Measurements from ENCODE around the gene VAMP4. TPM values are rescaled to one million over a fixed set of nuclear protein-coding genes. Genes with fewer than 3 reads are reported as not detected.

VAMP4 gene
- polyA plus RNA-seq, 1 donor from 2014 or later = 28.0 TPM

DNA sequence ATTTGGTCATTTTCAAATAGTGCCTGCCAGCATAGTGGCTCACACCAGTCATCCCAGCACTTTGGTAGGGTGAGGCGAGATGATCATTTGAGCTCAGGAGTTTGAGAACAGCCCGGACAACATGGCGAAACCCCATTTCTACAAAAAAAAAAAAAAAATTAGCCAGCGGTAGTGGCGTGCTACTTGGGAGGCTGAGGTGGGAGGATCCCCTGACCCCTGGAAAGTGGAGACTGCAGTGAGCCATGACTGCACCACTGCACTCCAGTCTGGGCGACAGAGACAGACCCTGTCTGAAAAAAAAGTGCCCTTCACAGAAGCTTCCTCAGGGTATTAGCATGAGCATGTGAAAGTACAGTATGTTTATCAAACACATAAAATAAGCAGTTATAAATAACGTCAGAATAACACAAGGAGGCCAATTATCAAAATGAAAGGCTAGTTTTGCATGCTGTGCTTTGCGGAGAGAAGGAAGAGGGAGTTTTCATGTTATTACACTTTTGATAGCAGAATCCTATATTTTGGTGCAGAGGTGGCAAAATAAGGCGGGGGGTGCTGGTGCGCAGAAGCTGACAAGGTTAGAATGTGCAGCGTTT lies 38.8 kb upstream of the VAMP4 start:
- Histone ChIP-seq H4K20me1 (ENCODE audit: insufficient read depth) (no peaks in the 10 kb centered on the region), H2AFZ (ENCODE audit: low read depth, low read length) (peak overlapping the region; percentile 83), H3K4me2 (ENCODE audit: low read length) (peak overlapping the region; percentile 65), H3F3A (ENCODE audit: insufficient read depth, low read length, poor library complexity, severe bottlenecking) (no peaks in the 10 kb centered on the region), H3K4me3 (ENCODE audit: low read length) (peak overlapping the region; percentile 88), H3K79me2 (replicated peaks; ENCODE audit: insufficient read depth, low read length) (peaks cover 20% of the 10 kb centered on the region), H3K27me3 (ENCODE audit: insufficient read depth, low read depth, low read length) (no peaks in the 10 kb centered on the region), H3K36me3 (ENCODE audit: insufficient read depth, low read length) (peaks cover 8% of the 10 kb centered on the region), H3K9me3 (ENCODE audit: low read length) (no peaks in the 10 kb centered on the region), H3K27ac (ENCODE audit: low read length) (peak overlapping the region; percentile 89), H3K9me2 (ENCODE audit: insufficient read depth, low read length) (no peaks in the 10 kb centered on the region), H3K9ac (ENCODE audit: low read length) (peak overlapping the region; percentile 76)
- TF ChIP-seq EP300 (conservative IDR thresholded peaks at IDR 0.05; ENCODE audit: poor library complexity, severe bottlenecking) (no peak), MXI1 (conservative IDR thresholded peaks at IDR 0.05; ENCODE audit: poor library complexity, severe bottlenecking) (no peak), RAD21 (conservative IDR thresholded peaks at IDR 0.05) (no peak), TAF1 (IDR thresholded peaks at IDR 0.05; ENCODE audit: low read depth) (no peak), SMC3 (conservative IDR thresholded peaks at IDR 0.05; ENCODE audit: poor library complexity) (no peak), EZH2 (IDR thresholded peaks at IDR 0.05; ENCODE audit: borderline replicate concordance, insufficient read depth, low read length, poor library complexity, severe bottlenecking) (no peak), POLR2AphosphoS5 (IDR thresholded peaks at IDR 0.05) (no peak)
- TF ChIP-seq, protein P1, sequence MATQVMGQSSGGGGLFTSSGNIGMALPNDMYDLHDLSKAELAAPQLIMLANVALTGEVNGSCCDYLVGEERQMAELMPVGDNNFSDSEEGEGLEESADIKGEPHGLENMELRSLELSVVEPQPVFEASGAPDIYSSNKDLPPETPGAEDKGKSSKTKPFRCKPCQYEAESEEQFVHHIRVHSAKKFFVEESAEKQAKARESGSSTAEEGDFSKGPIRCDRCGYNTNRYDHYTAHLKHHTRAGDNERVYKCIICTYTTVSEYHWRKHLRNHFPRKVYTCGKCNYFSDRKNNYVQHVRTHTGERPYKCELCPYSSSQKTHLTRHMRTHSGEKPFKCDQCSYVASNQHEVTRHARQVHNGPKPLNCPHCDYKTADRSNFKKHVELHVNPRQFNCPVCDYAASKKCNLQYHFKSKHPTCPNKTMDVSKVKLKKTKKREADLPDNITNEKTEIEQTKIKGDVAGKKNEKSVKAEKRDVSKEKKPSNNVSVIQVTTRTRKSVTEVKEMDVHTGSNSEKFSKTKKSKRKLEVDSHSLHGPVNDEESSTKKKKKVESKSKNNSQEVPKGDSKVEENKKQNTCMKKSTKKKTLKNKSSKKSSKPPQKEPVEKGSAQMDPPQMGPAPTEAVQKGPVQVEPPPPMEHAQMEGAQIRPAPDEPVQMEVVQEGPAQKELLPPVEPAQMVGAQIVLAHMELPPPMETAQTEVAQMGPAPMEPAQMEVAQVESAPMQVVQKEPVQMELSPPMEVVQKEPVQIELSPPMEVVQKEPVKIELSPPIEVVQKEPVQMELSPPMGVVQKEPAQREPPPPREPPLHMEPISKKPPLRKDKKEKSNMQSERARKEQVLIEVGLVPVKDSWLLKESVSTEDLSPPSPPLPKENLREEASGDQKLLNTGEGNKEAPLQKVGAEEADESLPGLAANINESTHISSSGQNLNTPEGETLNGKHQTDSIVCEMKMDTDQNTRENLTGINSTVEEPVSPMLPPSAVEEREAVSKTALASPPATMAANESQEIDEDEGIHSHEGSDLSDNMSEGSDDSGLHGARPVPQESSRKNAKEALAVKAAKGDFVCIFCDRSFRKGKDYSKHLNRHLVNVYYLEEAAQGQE (IDR thresholded peaks at IDR 0.05; ENCODE audit: borderline replicate concordance) = no peak
- TF ChIP-seq, protein P2, sequence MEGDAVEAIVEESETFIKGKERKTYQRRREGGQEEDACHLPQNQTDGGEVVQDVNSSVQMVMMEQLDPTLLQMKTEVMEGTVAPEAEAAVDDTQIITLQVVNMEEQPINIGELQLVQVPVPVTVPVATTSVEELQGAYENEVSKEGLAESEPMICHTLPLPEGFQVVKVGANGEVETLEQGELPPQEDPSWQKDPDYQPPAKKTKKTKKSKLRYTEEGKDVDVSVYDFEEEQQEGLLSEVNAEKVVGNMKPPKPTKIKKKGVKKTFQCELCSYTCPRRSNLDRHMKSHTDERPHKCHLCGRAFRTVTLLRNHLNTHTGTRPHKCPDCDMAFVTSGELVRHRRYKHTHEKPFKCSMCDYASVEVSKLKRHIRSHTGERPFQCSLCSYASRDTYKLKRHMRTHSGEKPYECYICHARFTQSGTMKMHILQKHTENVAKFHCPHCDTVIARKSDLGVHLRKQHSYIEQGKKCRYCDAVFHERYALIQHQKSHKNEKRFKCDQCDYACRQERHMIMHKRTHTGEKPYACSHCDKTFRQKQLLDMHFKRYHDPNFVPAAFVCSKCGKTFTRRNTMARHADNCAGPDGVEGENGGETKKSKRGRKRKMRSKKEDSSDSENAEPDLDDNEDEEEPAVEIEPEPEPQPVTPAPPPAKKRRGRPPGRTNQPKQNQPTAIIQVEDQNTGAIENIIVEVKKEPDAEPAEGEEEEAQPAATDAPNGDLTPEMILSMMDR (IDR thresholded peaks at IDR 0.05; ENCODE audit: poor library complexity, severe bottlenecking) = no peak

DNA sequence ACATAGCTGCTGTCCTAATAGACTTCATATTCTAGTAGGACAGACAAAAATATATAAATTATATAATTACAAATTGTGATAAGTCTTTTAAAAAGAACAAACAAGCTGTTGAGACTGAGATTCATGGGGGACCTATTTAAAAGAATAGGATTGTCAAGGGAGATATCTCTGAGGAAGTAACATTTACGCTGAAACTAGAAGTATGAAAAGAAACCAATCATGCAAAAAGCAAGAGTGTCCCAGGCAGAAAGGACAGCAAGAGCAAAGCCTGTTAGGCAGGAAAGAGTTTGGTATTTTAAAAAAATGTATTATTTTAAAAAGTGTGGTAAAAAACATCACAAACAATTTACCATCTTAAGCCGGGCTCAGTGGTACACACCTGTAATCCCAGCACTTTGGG lies 30.4 kb upstream of the VAMP4 start:
- no peaks in the 10 kb centered on the region for H3F3A ChIP-seq (ENCODE audit: insufficient read depth, low read length, poor library complexity, severe bottlenecking)
- TF ChIP-seq MXI1 (conservative IDR thresholded peaks at IDR 0.05; ENCODE audit: poor library complexity, severe bottlenecking) (no peak), EP300 (conservative IDR thresholded peaks at IDR 0.05; ENCODE audit: poor library complexity, severe bottlenecking) (no peak), EZH2 (IDR thresholded peaks at IDR 0.05; ENCODE audit: borderline replicate concordance, insufficient read depth, low read length, poor library complexity, severe bottlenecking) (no peak), SMC3 (conservative IDR thresholded peaks at IDR 0.05; ENCODE audit: poor library complexity) (no peak), RAD21 (conservative IDR thresholded peaks at IDR 0.05) (no peak), TAF1 (IDR thresholded peaks at IDR 0.05; ENCODE audit: low read depth) (no peak), POLR2AphosphoS5 (IDR thresholded peaks at IDR 0.05) (no peak)
- TF ChIP-seq, protein P1 (IDR thresholded peaks at IDR 0.05; ENCODE audit: borderline replicate concordance) = no peak
- TF ChIP-seq, protein P2 (IDR thresholded peaks at IDR 0.05; ENCODE audit: poor library complexity, severe bottlenecking) = no peak
- no peak overlapping the region for H2AFZ ChIP-seq (ENCODE audit: low read depth, low read length)
- no peaks in the 10 kb centered on the region for H3K27me3 ChIP-seq (ENCODE audit: insufficient read depth, low read depth, low read length)
- H3K4me3 ChIP-seq (ENCODE audit: low read length) = no peak overlapping the region
- no peaks in the 10 kb centered on the region for H4K20me1 ChIP-seq (ENCODE audit: insufficient read depth)
- no peaks in the 10 kb centered on the region for H3K79me2 ChIP-seq (replicated peaks; ENCODE audit: insufficient read depth, low read length)
- H3K27ac ChIP-seq (ENCODE audit: low read length) = no peak overlapping the region
- no peak overlapping the region for H3K9ac ChIP-seq (ENCODE audit: low read length)
- H3K9me3 ChIP-seq (ENCODE audit: low read length) = no peaks in the 10 kb centered on the region
- H3K4me2 ChIP-seq (ENCODE audit: low read length) = no peak overlapping the region
- H3K36me3 ChIP-seq (ENCODE audit: insufficient read depth, low read length) = no peaks in the 10 kb centered on the region
- H3K9me2 ChIP-seq (ENCODE audit: insufficient read depth, low read length) = no peaks in the 10 kb centered on the region
